NCI-H526 (cell line): ENCODE results near the gene TXNL4A.
"Not testable (repeated sequence)": the region's sequence is repeated elsewhere in the genome, so short reads cannot be mapped to it uniquely, and the experiment has no call there.

Experiments
- DNase-seq, 2 experiments: peaks; one replicate each; lab custom pipeline; 2025; lab: John Stamatoyannopoulos, UW

TXNL4A gene

DNA sequence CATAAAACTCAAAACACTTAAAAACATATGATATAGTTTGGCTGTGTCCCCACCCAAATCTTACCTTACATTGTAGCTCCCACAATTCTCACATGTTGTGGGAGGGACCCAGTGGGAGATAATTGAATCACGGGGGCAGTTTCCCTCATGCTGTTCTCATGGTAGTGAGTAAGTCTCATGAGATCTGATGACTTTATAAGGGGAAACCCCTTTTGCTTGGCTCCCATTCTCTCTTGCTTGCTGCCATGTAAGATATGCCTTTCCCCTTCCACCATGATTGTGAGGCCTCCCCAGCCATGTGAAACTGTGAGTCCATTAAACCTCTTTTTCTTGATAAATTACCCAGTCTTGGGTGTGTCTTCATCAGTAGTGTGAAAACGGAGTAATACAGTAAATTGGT, 11.3 kb upstream of the TXNL4A start:
- DNase-seq: not testable (repeated sequence)

DNA sequence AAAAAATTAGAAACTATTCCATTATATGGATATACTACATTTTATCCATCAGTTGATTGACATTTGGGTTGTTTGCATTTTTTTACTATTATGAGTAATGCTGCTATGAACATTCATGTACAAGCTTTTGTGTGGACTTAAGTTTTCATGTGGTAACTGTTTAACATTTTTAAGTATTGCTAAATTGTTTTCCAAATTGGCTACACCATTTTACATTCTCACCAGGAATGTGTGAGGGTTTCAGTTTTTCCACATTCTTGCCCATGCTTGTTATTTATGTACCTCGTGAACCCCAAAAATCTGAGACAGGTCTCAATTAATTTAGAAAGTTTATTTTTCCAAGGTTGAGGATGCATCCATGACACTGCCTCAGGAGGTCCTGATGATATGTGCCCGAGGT, 3.1 kb upstream of the TXNL4A start:
- DNase-seq: no peak

DNA sequence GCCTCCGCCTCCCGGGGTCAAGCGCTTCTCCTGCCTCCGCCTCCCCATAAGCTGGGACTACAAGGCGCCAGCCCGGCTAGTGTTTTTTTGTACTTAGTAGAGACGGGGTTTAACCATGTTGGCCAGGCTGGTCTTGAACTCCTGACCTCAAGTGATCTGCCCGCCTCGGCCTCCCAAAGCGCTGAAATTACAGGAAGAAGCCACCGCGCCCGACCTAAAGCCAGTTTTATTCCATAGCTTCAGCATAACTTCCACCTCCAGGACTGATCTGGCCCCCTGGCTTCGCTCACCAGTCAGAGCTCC, 783 bp upstream of the TXNL4A start:
- no peak for DNase-seq

DNA sequence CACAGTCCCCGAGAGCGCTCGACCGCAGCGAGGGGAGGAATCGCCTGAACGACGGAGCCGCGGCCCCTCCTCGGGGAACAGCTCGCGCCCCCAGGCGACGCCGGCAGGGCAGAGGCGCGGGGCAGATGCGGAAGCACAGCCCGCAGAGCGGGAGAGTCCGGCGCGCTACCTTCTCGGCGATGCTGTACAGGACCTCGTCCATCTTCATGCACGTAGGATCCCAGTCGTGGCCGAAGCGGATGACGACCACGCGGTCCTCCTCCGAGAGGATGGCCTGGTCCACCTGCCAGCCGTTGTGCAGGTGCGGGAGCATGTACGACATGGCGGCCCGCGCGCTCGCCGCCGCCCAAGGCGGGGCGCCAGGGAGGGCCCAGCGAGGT, 302 bp downstream of the TXNL4A start:
- DNase-seq: peak; percentile 30 to 67

DNA sequence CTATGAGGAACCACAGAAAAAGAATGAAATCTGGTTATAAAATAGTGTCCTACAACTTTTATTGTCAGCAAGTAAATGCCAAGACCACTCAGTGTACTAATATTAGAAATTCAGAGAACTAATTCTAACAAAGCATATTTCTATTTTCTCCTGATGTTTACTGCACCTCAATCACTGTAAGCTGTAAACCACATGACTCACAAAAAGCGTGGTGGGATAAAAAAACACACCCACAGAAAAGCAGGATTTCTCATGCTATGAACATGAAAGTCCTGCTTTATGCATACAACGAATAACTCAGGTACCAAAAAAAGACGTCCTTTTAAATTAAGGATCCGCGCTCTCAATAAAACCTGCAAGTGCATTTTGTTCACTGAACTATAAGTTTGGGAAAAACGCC, 797 bp downstream of the TXNL4A start:
- DNase-seq: no peak

DNA sequence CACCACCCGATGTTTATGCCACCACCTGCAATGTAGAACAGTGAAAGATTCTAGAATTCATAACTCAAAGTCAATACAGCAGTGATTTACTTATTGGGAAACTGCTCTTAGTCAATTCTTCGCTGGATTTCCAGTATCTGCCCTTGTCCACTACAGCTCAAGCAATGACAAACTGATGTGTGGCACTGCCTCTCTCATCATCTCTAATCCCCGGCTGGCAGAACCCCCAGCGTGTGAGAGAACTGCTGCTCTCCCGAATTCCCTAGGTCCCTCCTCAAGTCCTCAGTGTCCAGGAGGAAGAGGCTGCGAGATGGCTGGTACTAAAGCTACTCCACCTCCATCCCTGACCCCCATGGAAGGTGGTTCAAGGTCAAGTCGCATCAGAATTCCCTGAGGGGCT, 1.6 kb downstream of the TXNL4A start:
- no peak for DNase-seq

DNA sequence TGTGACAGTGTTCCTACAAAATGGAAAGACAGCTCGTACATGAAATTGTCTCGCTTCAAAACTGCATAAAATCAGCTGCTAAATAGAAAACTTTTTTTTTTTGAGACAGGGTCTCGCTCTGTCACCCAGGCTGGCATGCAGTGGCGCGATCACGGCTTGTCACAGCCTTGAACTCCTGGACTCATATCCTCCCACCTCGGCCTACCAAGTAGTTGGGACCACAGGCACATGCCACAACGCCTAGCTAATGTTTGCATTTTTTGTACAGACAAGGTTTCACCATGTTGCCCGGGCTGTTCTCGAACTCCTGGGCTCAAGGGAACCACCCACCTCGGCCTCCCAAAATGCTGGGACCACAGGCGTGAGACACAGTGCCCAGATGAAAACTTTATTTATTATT, 3.2 kb downstream of the TXNL4A start:
- DNase-seq: no peak

DNA sequence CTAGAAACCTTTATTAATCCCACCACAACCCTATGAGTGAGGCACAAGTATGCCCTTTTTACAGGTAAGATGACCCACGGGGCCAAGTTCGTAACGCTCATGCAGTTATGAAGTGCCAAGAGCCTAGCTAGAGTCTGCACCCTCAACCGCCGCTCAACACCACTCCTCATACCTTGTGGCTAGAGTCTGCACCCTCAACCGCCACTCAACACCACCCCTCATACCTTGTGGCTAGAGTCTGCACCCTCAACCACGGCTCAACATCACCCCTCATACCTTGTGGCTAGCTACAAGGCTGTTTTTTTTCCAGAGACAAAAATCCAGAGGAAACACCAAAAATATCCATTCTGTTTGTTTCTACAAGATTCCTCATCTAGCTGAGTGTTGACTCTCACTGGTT, 4.6 kb downstream of the TXNL4A start:
- DNase-seq: no peak

DNA sequence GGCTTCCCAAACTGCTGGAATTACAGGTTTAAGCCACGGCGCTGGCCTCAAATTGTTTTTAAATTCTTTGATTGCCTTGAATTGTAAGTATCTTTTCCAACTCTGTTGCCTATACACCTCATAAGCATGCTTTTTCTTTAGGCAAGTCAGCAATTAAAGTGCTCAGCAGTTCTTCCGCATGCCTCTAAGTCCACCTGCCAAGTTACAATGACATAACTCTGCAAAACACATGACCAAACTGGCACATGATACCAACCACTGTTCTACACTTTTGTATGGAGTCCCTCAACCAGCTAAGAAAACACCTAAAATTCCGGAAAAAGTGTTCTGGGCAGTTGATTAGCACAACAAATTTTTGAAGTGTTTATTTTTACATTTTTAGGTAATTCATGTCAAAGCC, 5.1 kb downstream of the TXNL4A start:
- no peak for DNase-seq

DNA sequence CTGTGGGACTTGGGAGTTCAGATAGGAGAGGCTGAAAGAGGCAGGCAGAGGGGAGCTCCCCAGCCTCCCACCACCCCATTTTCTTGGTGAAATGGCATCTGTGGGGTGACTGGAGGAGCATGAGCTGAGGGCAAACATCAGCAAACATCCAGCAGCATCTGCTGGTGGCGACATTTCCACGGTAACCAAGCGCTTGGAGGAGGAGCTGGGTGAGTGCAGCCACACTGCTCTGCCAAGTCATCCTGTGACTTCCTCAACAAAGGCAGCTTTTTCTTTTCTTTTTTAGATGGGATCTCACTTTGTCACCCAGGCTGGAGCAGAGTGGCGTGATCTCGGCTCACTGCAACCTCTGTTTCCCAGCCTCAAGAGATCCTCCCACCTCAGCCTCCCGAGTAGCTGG, 5.6 kb downstream of the TXNL4A start:
- DNase-seq: no peak

DNA sequence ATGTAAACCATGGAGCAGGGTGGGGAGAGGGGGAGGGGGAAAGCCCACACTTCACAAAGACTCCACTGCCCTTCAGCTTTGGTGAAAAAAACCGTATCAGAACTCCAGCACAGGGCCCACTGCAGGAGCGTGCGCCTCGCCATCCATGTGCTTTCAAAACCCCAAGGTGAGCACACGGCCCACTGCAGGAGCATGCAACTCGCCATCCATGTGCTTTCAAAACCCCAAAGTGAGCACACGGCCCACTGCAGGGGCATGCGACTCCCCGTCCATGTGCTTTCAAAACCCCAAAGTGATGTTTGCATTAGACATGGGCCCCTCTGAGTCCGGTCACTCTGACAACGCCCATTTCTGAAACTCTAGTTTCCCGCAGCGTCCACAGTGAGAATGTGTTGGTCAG, 7.8 kb downstream of the TXNL4A start:
- no peak for DNase-seq

DNA sequence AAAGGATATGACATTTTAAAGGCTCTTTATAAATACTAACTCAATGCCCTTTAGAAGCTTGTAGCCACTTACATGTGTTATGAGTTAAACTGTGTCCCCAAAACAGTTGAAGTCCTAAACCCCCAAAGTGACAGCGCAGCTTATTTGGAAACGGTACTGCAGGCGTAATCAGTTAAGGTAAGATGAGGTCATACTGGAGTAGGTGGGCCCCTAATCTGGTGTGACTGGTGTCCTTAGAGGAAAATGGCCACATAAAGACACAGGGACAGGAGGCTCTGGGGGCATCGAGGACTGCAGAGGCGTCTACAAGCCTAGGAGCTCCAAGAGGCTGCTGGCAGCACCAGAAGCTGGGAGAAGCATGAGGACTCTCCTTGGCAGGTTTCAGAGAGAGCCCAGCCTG, 8.5 kb downstream of the TXNL4A start:
- no peak for DNase-seq

DNA sequence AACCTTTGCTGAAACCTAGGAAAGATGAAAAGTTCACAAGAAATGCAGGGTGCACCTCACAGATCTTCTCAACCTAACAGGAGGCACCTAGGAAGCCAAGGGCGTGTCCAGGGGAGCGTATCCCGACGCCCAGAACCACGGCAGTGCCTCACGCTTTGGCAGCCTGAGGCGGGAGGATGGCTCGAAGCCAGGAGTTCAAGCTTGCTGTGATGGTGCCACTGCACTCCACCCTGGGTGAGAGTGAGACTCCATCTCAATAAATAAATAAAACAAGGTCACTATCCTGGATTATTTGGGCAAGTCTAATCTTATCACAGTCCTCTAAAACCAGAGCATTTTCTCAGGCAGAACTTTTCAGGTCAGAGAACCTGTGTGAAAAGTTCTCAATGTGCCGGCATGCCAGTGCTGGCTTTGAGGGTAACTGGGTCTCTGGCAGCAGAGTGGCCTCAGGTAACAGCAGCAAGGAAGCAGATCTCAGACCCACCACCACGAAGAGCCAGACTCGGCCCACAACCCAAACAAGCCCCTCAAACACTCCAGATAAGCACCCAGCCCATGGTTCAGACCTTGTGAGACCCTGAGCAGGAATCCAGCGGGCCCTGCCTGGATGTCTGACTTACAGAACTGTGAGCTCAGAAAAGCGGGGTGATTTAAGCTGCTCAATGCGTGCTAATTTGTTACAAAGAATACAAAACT, 12.2 kb downstream of the TXNL4A start:
- no peak for DNase-seq

DNA sequence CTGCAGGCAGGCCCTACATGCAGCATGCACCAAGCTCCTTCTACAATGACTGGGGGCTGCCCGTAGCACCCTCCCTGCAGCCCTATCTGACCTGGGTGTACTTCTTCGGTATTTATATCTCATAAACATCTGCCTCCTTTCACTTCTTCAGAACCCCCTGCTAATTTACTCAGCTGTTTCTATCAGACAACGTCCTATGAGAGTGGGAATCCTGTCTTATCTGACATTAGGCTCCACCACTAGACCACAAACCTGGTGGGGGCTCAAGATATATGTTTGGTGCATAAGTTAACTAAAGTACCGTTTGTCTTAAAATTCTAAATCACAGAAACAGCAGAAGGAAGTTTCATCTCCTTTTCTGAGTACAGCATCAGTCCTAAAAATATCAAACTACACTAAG, 13.3 kb downstream of the TXNL4A start:
- DNase-seq: no peak

DNA sequence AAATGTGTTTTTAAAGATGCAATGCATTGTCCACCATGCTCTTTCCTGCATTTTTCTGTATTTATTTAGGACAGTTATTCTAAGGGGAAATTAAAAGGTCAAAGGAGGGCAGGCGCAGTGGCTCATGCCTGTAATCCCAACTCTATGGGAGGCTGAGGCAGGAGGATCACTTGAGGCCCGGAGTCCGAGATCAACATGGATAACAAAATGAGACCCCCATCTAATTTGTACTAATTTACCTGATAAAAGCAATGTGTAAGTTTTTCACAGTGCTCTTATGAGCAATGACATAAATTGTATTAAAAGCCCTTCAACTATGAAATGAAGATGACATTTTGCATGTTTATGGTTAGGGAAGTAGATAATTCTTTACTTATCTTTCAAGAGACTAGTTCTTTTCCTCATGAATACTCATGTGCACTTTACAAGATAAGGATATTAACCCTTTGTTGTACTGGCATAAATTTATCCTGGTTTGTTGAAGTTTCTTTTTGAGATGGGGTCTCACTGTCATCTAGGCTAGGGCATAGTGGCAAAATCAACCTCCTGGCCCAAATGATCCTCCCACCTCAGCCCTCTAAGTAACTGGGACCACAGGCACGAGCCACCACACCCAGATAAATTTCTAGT, 14.2 kb downstream of the TXNL4A start:
- no peak for DNase-seq

DNA sequence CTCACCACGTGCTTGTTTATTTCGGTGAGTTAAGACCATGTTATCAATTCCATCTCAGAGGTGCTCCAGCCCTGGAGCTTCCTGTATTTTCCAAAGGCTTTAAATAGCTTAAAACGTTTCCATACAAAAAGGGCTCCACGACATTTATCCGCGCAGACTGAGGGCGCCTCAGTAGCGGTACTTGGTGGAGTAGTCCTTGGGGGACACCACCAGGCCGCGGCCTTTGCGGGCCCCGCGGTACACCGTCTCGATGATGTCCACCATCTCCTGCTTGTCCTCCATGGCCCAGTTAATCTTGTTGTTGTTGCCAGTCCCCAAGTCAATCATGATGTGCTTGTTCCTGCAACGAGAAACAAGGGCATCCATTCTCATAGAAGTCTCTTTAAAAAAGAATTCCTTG, 14.8 kb downstream of the TXNL4A start:
- DNase-seq: no peak

DNA sequence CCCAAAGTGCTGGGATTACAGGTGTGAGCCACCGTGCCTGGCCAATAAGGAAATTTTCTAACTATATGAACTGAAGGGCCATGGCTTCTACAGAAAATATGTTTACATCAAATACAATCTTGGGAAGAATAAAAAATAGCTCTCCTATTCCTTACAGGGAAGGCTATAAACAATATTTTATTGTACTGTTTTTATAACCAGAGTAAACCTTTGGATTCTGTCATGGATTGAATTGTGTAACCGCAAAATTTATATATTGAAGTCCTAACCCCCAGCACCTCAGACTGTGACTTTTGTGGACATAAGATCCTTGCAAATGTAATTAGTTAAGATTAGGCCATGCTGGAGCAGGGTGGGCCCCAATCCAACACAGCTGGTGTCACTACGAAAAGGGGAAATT, 15.6 kb downstream of the TXNL4A start:
- no peak for DNase-seq

DNA sequence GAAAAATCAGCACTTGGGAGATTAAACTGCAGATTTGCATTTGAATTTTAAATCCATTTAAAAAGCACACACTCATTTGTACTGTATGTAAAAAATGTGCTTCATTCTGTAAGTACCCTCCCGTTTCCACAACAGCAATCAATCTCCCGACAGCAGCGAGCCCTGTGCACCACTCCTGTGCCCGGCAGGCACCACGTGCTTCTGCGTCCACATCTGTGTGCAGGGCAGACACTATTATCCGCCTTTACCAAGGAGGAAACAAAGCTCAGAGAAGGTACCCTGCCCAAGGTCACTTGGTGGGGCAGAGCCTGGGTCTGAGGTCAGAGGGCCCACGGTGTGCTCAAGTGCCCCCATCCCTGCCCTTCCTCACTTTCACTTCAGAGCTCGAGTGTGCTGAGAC, 16.4 kb downstream of the TXNL4A start:
- peak in 1 of 2 experiments; percentile 49 for DNase-seq

DNA sequence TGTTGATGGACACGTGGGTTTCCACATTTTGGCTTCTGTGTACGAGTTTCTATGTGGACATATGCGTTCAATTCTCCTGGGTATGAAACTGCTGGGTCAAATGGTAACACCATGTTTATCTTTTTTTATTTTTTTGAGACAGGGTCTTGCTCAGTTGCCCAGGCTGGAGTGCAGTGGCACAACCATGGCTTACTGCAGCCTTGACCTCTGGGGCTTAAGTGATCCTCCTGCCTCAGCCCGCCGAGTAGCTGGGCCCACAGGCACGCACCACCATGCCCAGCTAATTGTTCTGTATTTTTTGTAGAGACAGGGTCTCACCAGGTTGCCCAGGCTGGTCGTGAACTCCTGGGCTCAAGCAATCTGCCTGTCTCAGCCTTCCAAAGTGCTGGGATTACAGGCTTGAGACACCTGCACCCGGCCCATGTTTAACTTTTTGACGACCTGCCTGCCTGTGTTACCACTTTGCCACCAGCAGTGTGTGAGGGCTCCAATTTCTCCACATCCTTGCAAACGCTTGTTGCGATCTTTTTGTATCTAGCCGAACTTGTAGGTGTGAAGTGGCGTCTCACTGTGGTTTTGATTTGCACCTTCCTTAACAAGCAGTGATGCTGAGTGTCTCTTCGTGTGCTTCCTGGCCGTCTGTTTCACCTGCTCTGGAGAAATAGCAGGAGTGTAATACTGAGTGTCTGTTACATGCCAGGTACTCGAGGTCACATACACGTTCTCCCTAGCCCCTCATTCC, 17.0 kb downstream of the TXNL4A start:
- no peak for DNase-seq

DNA sequence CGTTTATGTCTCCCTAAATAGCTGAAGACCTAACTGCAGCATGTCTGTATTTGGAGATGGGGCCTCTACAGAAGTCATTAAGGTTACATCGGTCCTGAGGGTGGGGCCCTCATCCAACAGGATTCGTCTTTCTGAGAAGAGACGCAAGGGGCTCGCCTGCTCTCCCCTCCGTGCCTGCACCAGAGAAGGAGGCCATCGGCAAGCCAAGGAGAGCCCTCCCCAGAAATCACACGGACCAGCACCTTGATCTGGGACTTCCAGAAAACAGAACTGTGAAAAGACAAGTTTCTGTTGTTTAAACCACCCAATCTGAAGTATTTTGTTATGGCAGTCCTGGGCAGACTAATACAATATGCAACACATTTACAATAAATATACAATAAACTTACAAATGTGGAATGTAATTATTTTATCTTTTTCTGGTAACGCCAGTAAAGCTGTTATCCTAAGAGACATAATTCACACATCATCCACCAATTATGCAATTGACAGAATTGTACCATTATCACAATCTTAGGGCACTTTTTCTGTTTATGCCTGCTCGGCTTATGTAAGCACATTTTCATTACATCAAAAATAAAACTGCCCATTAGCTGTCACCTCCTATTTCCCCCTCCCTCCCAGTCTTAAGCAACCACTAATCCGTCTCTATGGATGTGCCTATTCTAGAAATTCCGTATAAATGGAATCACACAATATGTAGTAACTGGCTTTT, 17.8 kb downstream of the TXNL4A start:
- DNase-seq: no peak

DNA sequence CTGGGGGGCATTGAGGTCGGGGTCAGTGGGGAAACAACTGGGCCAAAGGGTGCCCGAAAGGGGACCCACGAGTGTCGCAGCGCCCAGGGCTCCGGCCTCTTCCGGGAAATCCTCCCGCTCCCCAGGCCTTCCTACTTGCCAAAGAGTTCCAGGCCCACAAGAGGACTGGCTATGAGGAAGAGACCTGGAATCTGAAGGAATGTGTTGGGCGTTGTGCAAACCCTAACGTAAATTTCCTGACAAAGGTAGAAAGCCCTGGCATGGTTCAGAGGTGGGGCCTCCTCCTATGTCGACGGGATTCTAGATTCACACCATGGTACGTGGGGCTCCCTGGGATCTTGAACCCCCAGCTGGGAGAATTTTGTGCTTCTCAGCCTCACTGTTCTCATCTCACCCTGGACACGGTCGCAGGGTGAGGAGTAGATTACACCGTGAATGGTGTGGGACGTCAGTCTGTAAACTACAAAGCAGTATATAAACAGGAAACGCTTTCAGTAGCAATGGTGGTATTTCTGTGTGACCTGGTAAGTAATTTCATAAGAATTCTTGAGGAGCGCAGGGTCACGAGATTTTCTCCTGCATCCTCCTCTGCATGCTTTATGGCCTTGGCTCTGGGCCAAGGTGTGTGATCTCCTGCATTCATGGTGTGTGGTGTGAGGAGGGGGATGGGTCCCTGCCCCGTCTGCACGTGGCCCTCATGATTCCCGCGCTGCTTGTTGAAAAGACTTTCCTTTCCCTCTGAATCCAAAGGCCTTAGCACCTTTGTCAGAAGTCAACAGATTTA, 23.1 kb downstream of the TXNL4A start:
- DNase-seq: peak; percentile 22 to 70
